ENCODE measurements around the gene MYH6.

The MYH6 gene

DNA sequence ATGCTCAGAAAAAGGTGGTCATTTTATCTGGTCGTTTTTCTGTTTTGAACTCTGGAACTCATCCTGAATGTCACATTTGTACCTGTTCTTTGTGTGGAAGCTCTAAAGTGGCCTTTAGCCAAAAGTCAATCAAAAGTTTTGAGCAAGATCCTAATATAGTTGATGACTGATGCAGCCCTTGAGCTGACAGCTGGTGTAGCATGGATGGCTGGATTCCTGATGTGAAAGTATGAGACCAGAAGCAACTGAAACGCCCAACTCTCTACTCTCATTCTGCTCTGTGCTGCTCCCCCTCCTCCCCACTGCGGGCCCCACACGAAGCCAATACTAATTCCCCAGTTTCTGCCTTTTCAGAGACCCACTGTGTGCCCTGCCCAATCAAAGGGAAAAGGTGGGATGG, 37.7 kb upstream of the MYH6 start:
- H3K14ac ChIP-seq (ENCODE audit: low read length), result no peak overlapping the region
- H3K9me3 ChIP-seq (ENCODE audit: insufficient read depth, low read depth, low read length), result no peaks in the 10 kb centered on the region

DNA sequence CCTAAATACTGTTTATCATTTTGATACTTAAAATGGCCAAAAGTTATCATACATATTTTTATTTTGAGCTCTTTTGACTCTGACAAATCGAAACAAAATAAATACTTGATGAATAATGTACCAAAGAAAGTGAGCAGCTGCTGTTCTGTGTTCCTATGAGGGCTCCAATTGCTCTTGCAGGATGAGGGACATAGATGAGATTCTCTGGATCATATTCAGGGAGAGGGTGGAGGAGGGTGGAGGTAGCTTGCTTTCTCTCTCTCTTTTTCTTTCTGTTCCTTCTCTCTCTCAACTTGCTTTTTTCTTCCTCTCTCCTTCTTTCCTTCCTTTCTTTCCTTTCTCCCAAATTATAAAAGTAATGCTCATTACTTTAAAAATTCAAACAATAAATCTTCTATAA, 36.2 kb upstream of the MYH6 start:
- H4K12ac ChIP-seq (ENCODE audit: low read depth, low read length), result no peak overlapping the region
- no peak for DNase-seq
- no peaks in the 10 kb centered on the region for H3K27me3 ChIP-seq (ENCODE audit: insufficient read depth, low read length)
- H4K91ac ChIP-seq (ENCODE audit: low read depth, low read length), result no peak overlapping the region
- H3K79me1 ChIP-seq (ENCODE audit: low read length), result no peaks in the 10 kb centered on the region
- no peak overlapping the region for H2AFZ ChIP-seq (ENCODE audit: insufficient read depth, low read length, poor library complexity)
- no peak overlapping the region for H3K4me2 ChIP-seq (ENCODE audit: low read length)
- H2BK12ac ChIP-seq (ENCODE audit: low read length), result no peak overlapping the region
- H3K18ac ChIP-seq (ENCODE audit: low read length), result no peak overlapping the region
- H3K4me1 ChIP-seq (ENCODE audit: control insufficient read depth in 1 of 2, insufficient read depth in 2 of 2, low read length in 2 of 2), result no peaks in the 10 kb centered on the region
- H3K4ac ChIP-seq (ENCODE audit: low read depth, low read length), result no peak overlapping the region
- H3K36me3 ChIP-seq (ENCODE audit: control insufficient read depth in 1 of 2, insufficient read depth in 2 of 2, low read length in 2 of 2), result no peaks in the 10 kb centered on the region
- H3K4me3 ChIP-seq (ENCODE audit: low read depth, low read length), result no peak overlapping the region
- no peak overlapping the region for H2AK5ac ChIP-seq (ENCODE audit: low read length)
- no peaks in the 10 kb centered on the region for H3K9me3 ChIP-seq (ENCODE audit: insufficient read depth, low read depth, low read length)
- H2BK5ac ChIP-seq (ENCODE audit: low read depth, low read length, poor library complexity), result no peak overlapping the region
- H3K14ac ChIP-seq (ENCODE audit: low read length), result no peak overlapping the region
- no peak overlapping the region for H3K9ac ChIP-seq (ENCODE audit: low read length)
- H3K27ac ChIP-seq (ENCODE audit: low read depth, low read length), result no peak overlapping the region
- no peaks in the 10 kb centered on the region for H3K79me2 ChIP-seq (ENCODE audit: control insufficient read depth, insufficient read depth, low read length, poor library complexity)
- WGBS (ENCODE audit: extremely low coverage, insufficient coverage, insufficient read length), result no CpG with 5 or more reads among the region's 1 CpG
- no peak overlapping the region for H3K23ac ChIP-seq (ENCODE audit: low read length)
- H2BK120ac ChIP-seq (ENCODE audit: insufficient read depth, low read length, poor library complexity), result no peak overlapping the region
- H4K8ac ChIP-seq (ENCODE audit: low read depth, low read length), result no peak overlapping the region

More for the DNA sequence above, 37.7 kb upstream of the MYH6 start:
- Histone ChIP-seq H3K79me2 (ENCODE audit: control insufficient read depth, insufficient read depth, low read length, poor library complexity) (no peaks in the 10 kb centered on the region), H2BK12ac (ENCODE audit: low read length) (no peak overlapping the region), H4K12ac (ENCODE audit: low read depth, low read length) (no peak overlapping the region), H2AFZ (ENCODE audit: insufficient read depth, low read length, poor library complexity) (no peak overlapping the region), H2AK5ac (ENCODE audit: low read length) (no peak overlapping the region), H3K4me3 (ENCODE audit: low read depth, low read length) (no peak overlapping the region), H3K27me3 (ENCODE audit: insufficient read depth, low read length) (no peaks in the 10 kb centered on the region), H3K27ac (ENCODE audit: low read depth, low read length) (no peak overlapping the region), H2BK120ac (ENCODE audit: insufficient read depth, low read length, poor library complexity) (no peak overlapping the region), H4K8ac (ENCODE audit: low read depth, low read length) (no peak overlapping the region), H3K23ac (ENCODE audit: low read length) (no peak overlapping the region), H3K79me1 (ENCODE audit: low read length) (no peaks in the 10 kb centered on the region), H3K18ac (ENCODE audit: low read length) (no peak overlapping the region), H4K91ac (ENCODE audit: low read depth, low read length) (no peak overlapping the region), H3K4me1 (ENCODE audit: control insufficient read depth in 1 of 2, insufficient read depth in 2 of 2, low read length in 2 of 2) (no peaks in the 10 kb centered on the region), H2BK5ac (ENCODE audit: low read depth, low read length, poor library complexity) (no peak overlapping the region), H3K4ac (ENCODE audit: low read depth, low read length) (no peak overlapping the region), H3K9ac (ENCODE audit: low read length) (no peak overlapping the region), H3K36me3 (ENCODE audit: control insufficient read depth in 1 of 2, insufficient read depth in 2 of 2, low read length in 2 of 2) (no peaks in the 10 kb centered on the region), H3K4me2 (ENCODE audit: low read length) (no peak overlapping the region)
- no CpG with 5 or more reads among the region's 4 CpGs for WGBS (ENCODE audit: extremely low coverage, insufficient coverage, insufficient read length)
- DNase-seq, result no peak

DNA sequence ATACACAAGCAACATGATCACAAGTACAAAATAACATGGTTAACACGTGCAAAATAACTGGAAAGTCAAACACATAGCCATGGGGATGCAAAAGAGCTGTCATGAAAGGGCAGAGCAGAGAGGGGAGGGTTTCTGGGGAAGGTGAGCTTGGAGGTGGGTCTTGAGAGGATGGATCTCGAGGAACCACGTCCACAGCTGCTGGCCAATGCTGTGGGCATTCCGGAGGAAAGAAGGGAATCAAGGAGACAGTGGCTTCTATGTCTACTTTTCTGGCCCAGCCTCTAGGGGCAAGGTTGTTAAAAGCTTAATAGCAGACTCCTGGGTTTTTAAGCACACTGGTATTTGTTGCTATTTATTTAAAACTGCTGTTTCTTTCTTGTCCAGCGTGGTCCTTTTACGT, 35.8 kb upstream of the MYH6 start:
- Histone ChIP-seq H3K4me2 (ENCODE audit: low read length) (no peak overlapping the region), H2BK120ac (ENCODE audit: insufficient read depth, low read length, poor library complexity) (no peak overlapping the region), H3K27ac (ENCODE audit: low read depth, low read length) (no peak overlapping the region), H3K18ac (ENCODE audit: low read length) (no peak overlapping the region), H3K4ac (ENCODE audit: low read depth, low read length) (no peak overlapping the region), H2BK12ac (ENCODE audit: low read length) (no peak overlapping the region), H3K36me3 (ENCODE audit: control insufficient read depth in 1 of 2, insufficient read depth in 2 of 2, low read length in 2 of 2) (no peaks in the 10 kb centered on the region), H3K79me2 (ENCODE audit: control insufficient read depth, insufficient read depth, low read length, poor library complexity) (no peaks in the 10 kb centered on the region), H2AK5ac (ENCODE audit: low read length) (no peak overlapping the region), H3K9ac (ENCODE audit: low read length) (no peak overlapping the region), H4K91ac (ENCODE audit: low read depth, low read length) (no peak overlapping the region), H3K27me3 (ENCODE audit: insufficient read depth, low read length) (no peaks in the 10 kb centered on the region), H4K8ac (ENCODE audit: low read depth, low read length) (no peak overlapping the region), H3K23ac (ENCODE audit: low read length) (no peak overlapping the region), H2AFZ (ENCODE audit: insufficient read depth, low read length, poor library complexity) (no peak overlapping the region), H4K12ac (ENCODE audit: low read depth, low read length) (no peak overlapping the region), H3K14ac (ENCODE audit: low read length) (no peak overlapping the region), H3K4me1 (ENCODE audit: control insufficient read depth in 1 of 2, insufficient read depth in 2 of 2, low read length in 2 of 2) (no peaks in the 10 kb centered on the region), H3K4me3 (ENCODE audit: low read depth, low read length) (no peak overlapping the region), H2BK5ac (ENCODE audit: low read depth, low read length, poor library complexity) (no peak overlapping the region), H3K79me1 (ENCODE audit: low read length) (no peaks in the 10 kb centered on the region), H3K9me3 (ENCODE audit: insufficient read depth, low read depth, low read length) (no peaks in the 10 kb centered on the region)
- DNase-seq, result no peak
- no CpG with 5 or more reads among the region's 6 CpGs for WGBS (ENCODE audit: extremely low coverage, insufficient coverage, insufficient read length)

DNA sequence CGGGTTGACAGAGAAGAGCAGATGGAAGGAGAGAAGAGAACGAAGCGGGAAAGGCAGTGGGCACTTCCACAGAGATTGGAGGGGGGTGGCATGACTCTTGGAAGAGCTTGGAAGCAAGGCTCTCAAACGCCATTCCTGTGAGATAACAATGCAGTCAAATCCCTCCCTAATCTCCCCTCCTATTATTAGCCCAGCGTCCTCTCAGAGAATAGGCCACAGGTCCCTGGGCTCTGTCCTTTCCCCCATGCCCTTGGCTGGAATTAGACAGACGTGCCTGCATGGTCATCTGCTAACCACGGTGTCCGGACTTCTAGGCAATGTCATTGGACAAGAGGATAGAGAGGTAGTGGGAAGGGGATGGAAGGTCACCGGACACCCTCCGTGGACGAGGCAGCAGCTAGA, 35.3 kb upstream of the MYH6 start:
- Histone ChIP-seq H3K23ac (ENCODE audit: low read length) (no peak overlapping the region), H3K9me3 (ENCODE audit: insufficient read depth, low read depth, low read length) (no peaks in the 10 kb centered on the region), H3K14ac (ENCODE audit: low read length) (no peak overlapping the region), H3K4me1 (ENCODE audit: control insufficient read depth in 1 of 2, insufficient read depth in 2 of 2, low read length in 2 of 2) (no peaks in the 10 kb centered on the region), H3K36me3 (ENCODE audit: control insufficient read depth in 1 of 2, insufficient read depth in 2 of 2, low read length in 2 of 2) (no peaks in the 10 kb centered on the region), H3K27me3 (ENCODE audit: insufficient read depth, low read length) (no peaks in the 10 kb centered on the region), H3K79me2 (ENCODE audit: control insufficient read depth, insufficient read depth, low read length, poor library complexity) (no peaks in the 10 kb centered on the region), H3K4ac (ENCODE audit: low read depth, low read length) (no peak overlapping the region), H3K79me1 (ENCODE audit: low read length) (no peaks in the 10 kb centered on the region), H3K9ac (ENCODE audit: low read length) (no peak overlapping the region), H2BK120ac (ENCODE audit: insufficient read depth, low read length, poor library complexity) (no peak overlapping the region), H4K91ac (ENCODE audit: low read depth, low read length) (no peak overlapping the region), H2AK5ac (ENCODE audit: low read length) (no peak overlapping the region), H2AFZ (ENCODE audit: insufficient read depth, low read length, poor library complexity) (no peak overlapping the region), H3K4me2 (ENCODE audit: low read length) (no peak overlapping the region), H3K18ac (ENCODE audit: low read length) (no peak overlapping the region), H3K27ac (ENCODE audit: low read depth, low read length) (no peak overlapping the region), H4K8ac (ENCODE audit: low read depth, low read length) (no peak overlapping the region), H2BK12ac (ENCODE audit: low read length) (no peak overlapping the region), H3K4me3 (ENCODE audit: low read depth, low read length) (no peak overlapping the region), H2BK5ac (ENCODE audit: low read depth, low read length, poor library complexity) (no peak overlapping the region), H4K12ac (ENCODE audit: low read depth, low read length) (no peak overlapping the region)
- no peak for DNase-seq
- WGBS (ENCODE audit: extremely low coverage, insufficient coverage, insufficient read length), result no CpG with 5 or more reads among the region's 11 CpGs

Data from trophoblast cell (in vitro differentiated cells and primary cell).